Right ventricle myocardium superior (tissue), 1 donor: ENCODE data around the gene DMKN. TPM values are rescaled to one million over a fixed set of nuclear protein-coding genes. Genes with fewer than 3 reads are reported as not detected.
A peak's percentile ranks its signal among the peaks of the same experiment; 100 is the strongest.

Source experiments
- ATAC-seq: fragments of 200-7000 bp; cut with Tn5 transposase; one replicate; pipeline ENCODE4 v1.9.1; 2020; ENCODE audit warnings: mild to moderate bottlenecking; ENCODE audit not compliant: poor library complexity
- DNase-seq: peaks from one replicate; pipeline ENCODE4 v3.0.0-alpha.2; 2020
- intact Hi-C: fragments of 100-400 bp; cut with DNase I; formaldehyde crosslinking; loops from one replicate; pipeline ENCODE4 v1.11.2; 2022
- total RNA-seq: library from RNA; stranded (reverse); fragmentation: NEBNext Ultra II Directional; extraction: Animal tissue kit (Norgen Biotek cat#: 25700); gene quantifications from one replicate; pipeline ENCODE4 v1.2.1, GENCODE V29; 2021
- donor health status: DM: no; HTN: yes; CAD: no; lungs with severe emphysema.

DMKN gene
- total RNA-seq, 1 donor from 2014 or later = 3.6 TPM

GRCh38 chr19:35509018-35509652 is 4.3 kb downstream of the DMKN start:
- ATAC-seq (no peak), DNase-seq (no peak)
- intact Hi-C loops = no loop called here

DNA sequence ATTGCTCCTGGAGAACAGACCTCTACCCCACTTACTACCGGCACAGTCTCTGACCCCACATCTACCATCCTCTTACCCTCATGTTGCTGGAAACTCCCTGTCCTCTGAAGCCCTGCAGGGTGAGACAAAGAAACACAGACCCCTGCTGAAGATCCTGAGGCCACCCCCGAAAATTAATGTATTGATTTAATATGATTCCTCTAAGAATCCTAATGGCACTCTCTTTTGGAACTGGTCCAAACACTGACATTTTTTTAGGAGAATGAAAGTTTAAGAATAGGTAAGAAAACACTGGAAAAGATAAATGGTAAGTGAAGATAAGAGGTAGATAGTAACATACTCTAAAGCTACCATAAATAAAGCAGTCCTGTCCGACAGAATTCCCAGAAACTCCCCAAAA is 5.3 kb downstream of the DMKN start:
- DNase-seq (no peak), ATAC-seq (no peak)
- intact Hi-C loops = no loop called here

- no peak for DNase-seq
- no peak for ATAC-seq
- intact Hi-C loops = no loop called here
Measured at GRCh38 chr19:35507561-35507960, 5.9 kb downstream of the DMKN start.

DNA sequence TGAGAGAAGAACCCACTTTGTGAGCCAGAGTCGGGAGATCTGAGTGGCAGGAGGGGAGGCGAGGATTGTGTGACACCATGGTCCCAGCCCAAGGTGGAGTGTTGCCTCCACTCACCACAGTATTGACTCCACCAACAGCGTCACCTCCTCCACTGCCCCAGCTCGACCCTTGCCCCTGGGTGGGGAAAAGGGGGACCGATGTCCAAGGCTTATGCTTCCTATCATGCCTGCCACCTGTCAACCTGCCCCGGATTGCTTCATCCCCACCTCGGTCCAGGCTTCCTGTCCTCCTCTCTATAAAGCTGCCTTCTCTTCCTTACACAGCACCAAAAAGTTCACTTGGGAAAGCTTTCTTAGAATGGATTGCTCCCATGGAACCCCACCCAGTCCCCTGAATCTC is 7.4 kb downstream of the DMKN start:
- DNase-seq = no peak
- intact Hi-C loops = no loop called here
- ATAC-seq = no peak

DNA sequence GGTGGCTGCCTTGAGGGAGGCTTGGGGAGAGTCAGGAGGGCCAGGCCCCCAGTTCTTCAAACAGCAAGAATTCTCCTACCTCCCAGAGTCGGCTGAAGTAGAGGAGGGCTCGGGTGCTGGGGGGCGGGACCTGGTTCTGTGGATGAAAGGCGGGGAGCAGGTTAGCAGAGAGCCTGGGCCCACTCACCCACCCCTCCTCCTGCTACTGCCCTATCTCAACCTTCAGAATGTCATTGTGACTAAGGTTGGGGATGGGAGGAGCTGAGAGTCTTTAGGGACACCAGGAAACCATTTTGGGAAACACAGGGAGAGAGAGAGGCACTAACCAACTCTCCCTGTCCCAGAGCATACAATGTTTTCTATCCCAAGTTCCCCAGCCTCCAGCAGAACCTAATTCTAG is 10.7 kb downstream of the DMKN start:
- intact Hi-C loops = no loop called here
- DNase-seq (no peak), ATAC-seq (peak; percentile 34)

GRCh38 chr19:35501684-35502083 is 11.8 kb downstream of the DMKN start:
- intact Hi-C loops = no loop called here
- ATAC-seq (no peak), DNase-seq (no peak)

- intact Hi-C loops = no loop called here
- no peak for ATAC-seq
Measured at GRCh38 chr19:35500611-35501010, 12.8 kb downstream of the DMKN start.

GRCh38 chr19:35498984-35499527 is 14.4 kb downstream of the DMKN start:
- intact Hi-C loops = loop anchor here (5.0 kb wide), 1 partner anchor 147 kb away; no protein-coding TSS in a partner anchor

More at GRCh38 chr19:35500611-35501010, 12.8 kb downstream of the DMKN start:
- DNase-seq = no peak

DNA sequence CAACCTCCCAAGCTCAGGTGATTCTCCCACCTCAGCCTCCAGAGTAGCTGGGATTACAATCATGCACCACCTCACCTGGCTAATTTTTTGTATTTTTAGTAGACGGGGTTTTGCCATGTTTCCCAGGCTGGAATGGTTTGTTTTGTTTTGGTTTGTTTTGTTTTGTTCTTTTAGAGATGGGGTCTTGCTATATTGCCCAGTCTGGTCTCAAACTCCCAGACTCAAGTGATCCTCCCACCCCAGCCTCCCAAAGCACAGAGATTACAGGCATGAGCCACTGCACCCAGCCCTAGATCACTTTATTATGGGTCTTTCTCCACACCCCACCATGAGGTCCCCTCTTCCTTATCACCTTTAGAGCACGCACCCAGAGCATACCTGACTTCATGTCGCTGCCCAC is 15.2 kb downstream of the DMKN start:
- no peak for ATAC-seq
- intact Hi-C loops = loop anchor here (5.0 kb wide), 1 partner anchor 146 kb away; no protein-coding TSS in a partner anchor
- DNase-seq = no peak

More at GRCh38 chr19:35498984-35499527, 14.4 kb downstream of the DMKN start:
- DNase-seq = no peak
- no peak for ATAC-seq

DNA sequence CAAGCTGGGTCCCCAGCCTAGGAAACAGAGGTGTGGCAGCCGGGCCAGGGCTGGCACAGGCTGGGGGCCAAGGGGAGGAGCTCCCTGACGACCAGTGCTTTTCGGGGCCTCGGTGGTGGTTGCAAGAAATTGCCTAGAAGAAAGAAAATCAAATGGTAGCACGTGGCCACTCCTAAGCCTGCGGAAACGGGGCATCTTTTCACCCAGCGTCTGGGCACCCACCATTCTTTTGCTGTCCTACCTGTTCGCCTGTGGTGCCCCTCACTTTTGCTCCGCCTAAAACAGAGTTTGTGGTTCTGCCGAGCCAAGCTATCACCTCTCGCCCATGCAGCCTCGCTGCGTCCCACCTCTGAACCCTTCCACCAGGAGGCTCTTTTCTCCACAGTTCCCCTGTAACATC is 16.0 kb downstream of the DMKN start:
- intact Hi-C loops = loop anchor here (5.0 kb wide), 1 partner anchor 145 kb away; no protein-coding TSS in a partner anchor
- DNase-seq (no peak), ATAC-seq (no peak)

GRCh38 chr19:35495107-35496064 is 18.1 kb downstream of the DMKN start:
- ATAC-seq = peak; percentile 94
- DNase-seq = peak; percentile 75
- intact Hi-C loops = loop anchor here (5.0 kb wide), 1 partner anchor 143 kb away; no protein-coding TSS in a partner anchor

DNA sequence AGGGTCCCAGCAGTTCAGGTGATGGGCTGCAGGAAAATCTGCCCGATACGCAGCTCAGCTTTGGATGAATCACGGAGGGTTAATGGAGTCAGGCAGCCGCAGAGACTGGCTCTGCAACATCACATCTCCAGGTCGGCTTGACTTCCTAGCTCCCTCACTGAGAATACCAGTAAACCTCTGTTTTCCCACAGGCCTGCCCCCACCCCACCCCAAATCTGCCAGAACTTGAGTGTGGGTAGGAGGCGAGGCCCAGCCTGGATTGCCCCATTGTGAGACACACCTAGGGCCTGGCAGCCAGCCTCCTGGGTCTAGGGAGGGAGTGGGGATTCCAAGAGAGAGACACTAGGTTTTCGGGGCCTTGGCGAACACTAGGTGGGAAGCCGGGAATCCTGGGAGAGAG is 19.5 kb downstream of the DMKN start:
- no peak for ATAC-seq
- intact Hi-C loops = no loop called here
- DNase-seq = no peak

- no peak for ATAC-seq
- intact Hi-C loops = no loop called here
- no peak for DNase-seq
Measured at GRCh38 chr19:35491836-35492360, 21.6 kb downstream of the DMKN start.

GRCh38 chr19:35490364-35490763 is 23.1 kb downstream of the DMKN start, which contains the start of gene KRTDAP:
Gene KRTDAP, minus strand, starts transcription at chr19:35490464. Its CDS starts 22 bp downstream, at chr19:35490442.
- ATAC-seq = no peak
- no peak for DNase-seq
- intact Hi-C loops = no loop called here

DNA sequence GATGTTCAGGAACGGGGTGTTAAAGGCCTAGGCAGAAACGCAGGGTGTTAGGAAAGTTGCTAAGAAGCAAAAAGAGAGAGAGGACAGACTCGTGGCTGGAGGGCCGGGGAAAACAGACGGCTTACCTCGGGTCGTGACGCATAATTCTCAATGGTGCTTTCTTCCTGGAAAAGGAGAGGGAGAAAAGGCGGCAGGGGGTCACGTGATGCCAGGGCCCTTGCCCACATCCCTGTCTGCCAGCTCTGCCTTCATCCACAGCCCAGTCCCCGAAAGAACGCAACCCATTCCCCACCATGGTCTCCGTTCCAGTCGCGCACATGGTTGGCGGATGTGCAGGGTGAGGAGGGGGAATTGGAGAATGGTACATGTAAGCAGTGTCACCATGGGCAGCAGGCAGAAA is 24.8 kb downstream of the DMKN start:
- ATAC-seq = no peak
- intact Hi-C loops = no loop called here
- no peak for DNase-seq

DNA sequence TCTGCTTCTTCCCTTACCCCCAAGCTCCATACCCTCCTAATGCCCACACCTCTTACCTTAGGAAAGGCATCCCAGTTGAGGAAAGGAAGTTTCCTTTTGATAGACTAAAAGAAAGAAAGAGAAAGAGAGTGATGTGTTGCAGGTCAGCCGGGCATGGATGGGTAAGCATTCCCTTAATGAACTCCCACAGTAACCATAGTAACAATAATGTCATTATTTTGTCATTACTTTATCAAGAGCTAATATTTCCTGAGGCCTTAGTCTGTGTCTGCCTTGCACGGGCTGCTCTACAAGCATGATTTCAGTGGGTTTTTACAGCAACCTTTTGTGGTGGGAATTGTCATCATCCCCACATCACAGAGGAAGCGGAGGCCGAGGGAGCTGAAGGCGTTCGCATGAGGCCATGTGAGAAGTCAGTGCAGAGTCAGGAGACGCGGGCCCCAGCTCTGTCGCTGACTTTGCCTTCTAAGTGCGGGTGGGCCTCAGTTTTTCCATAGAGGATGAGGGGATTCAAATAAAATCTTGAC is 25.7 kb downstream of the DMKN start:
- ATAC-seq = no peak
- intact Hi-C loops = no loop called here
- DNase-seq = no peak

- intact Hi-C loops = no loop called here
- DNase-seq (no peak), ATAC-seq (no peak)
Measured at GRCh38 chr19:35486268-35486708, 27.2 kb downstream of the DMKN start.

GRCh38 chr19:35484252-35485036 is 29.0 kb downstream of the DMKN start:
- intact Hi-C loops = no loop called here
- no peak for DNase-seq
- ATAC-seq = no peak
